Stomach (tissue), 9 donors: ENCODE data around the gene CRTC1. TPM values are rescaled to one million over a fixed set of nuclear protein-coding genes. Genes with fewer than 3 reads are reported as not detected.

ENCODE experiments used
- DNase-seq, 2 donors: peaks; one replicate each; pipeline versions ENCODE4 v3.0.0 to v3.0.0-alpha.2; 2013 to 2019
- H3K27ac ChIP-seq, 5 donors: fragments of 200-600 bp in 4 of 5; sonication (generic) in 4 of 5; one replicate each; pipeline ENCODE4 v1.5.1; 2013 to 2019; ENCODE audit warnings: mild to moderate bottlenecking in 1 of 5, moderate library complexity in 1 of 5
- H3K27me3 ChIP-seq, 3 donors: fragments of 200-600 bp; sonication (generic); one replicate each; pipeline ENCODE4 v1.5.1; 2017 to 2019; ENCODE audit warnings: mixed run types in 1 of 3
- H3K36me3 ChIP-seq, 4 donors: fragments of 200-600 bp; sonication (generic); 1 replicate in 3 of 4; 2 replicates in 1 of 4; pipeline ENCODE4 v1.5.1; 2016 to 2019
- H3K4me1 ChIP-seq, 4 donors: fragments of 200-600 bp; sonication (generic); one replicate each; pipeline ENCODE4 v1.5.1; 2016 to 2019
- H3K4me3 ChIP-seq, 4 donors: fragments of 200-600 bp; sonication (generic) in 3 of 4; one replicate each; pipeline ENCODE4 v1.5.1; 2016 to 2019; ENCODE audit warnings: mild to moderate bottlenecking in 1 of 4
- H3K9me3 ChIP-seq, 4 donors: fragments of 200-600 bp; sonication (generic); one replicate each; pipeline ENCODE4 v1.5.1; 2016 to 2019
- CTCF ChIP-seq, 7 experiments: fragments of 450-650 bp in 4 of 7; fragments of 200-600 bp in 3 of 7; sonication (generic) in 3 of 7; IDR thresholded peaks; one replicate each; pipeline ENCODE4 v1.5.1; 2016 to 2019; ENCODE audit warnings: antibody characterized with exemption in 7 of 7, control low read depth in 2 of 7, mild to moderate bottlenecking in 1 of 7
- EP300 ChIP-seq: sonication (generic); formaldehyde crosslinking; IDR thresholded peaks from one replicate; pipeline ENCODE4 v1.6.1; 2017; ENCODE audit warnings: antibody characterized with exemption
- POLR2A ChIP-seq, 4 donors: fragments of 450-650 bp; IDR thresholded peaks; one replicate each; pipeline ENCODE4 v1.6.1; 2016; ENCODE audit warnings: antibody characterized with exemption in 4 of 4, control low read depth in 2 of 4, mild to moderate bottlenecking in 1 of 4, moderate library complexity in 1 of 4
- POLR2AphosphoS5 ChIP-seq, 3 donors: sonication (generic); formaldehyde crosslinking; IDR thresholded peaks; one replicate each; pipeline ENCODE4 v1.6.1; 2016; ENCODE audit warnings: antibody characterized with exemption in 3 of 3
- WGBS, 5 donors: extraction: QIAGEN DNeasy Blood & Tissue Kit in 3 of 5; methylation state at CpG; one replicate each; pipeline versions ENCODE4 v1.1.5 to v1.1.7; 2013 to 2018; 5-methylcytosine and 5-hydroxymethylcytosine counted together
- intact Hi-C: fragments of 100-400 bp; cut with DNase I; formaldehyde crosslinking; loops from one replicate; pipeline ENCODE4 v1.15.1; 2023; ENCODE audit warnings: low total_unique reads
- polyA plus RNA-seq, 3 donors: library from polyadenylated mRNA; stranded (reverse); fragments of 200-250 nt; gene quantifications; one replicate each; pipeline ENCODE4 v1.2.3, GENCODE V29; 2013
- total RNA-seq, 5 donors: library from RNA; depleted of rRNA; stranded (reverse); fragments of >200 nt; gene quantifications; one replicate each; pipeline versions ENCODE4 v1.1.0 to v1.2.3, GENCODE V29; 2014 to 2016
- donor health status: healthy with polysubstance abuse.
- donor health status: Bipolar disorder and iron deficiency.
- donor health status: healthy.

CRTC1 gene
- total and polyA plus RNA-seq, 8 donors = 4.2 to 28.0 (median 4.6) TPM; not detected in 1

GRCh38 chr19:18800636-18801035, 117.2 kb downstream of the CRTC1 start:
- H3K27me3 ChIP-seq = peaks cover 0 to 77% (median 13%) of the 10 kb centered on the region in 3 donors
- intact Hi-C loops = no loop called here
- no peak for DNase-seq
- H3K36me3 ChIP-seq = no peaks in the 10 kb centered on the region
- TF ChIP-seq EP300 = no peak
- TF ChIP-seq POLR2AphosphoS5 (IDR thresholded peaks at IDR 0.05) = no peak
- TF ChIP-seq CTCF (IDR thresholded peaks at IDR 0.05) = no peak
- TF ChIP-seq POLR2A (IDR thresholded peaks at IDR 0.05) = no peak
- H3K4me3 ChIP-seq = no peak overlapping the region
- H3K4me1 ChIP-seq = peaks cover 0 to 12% (median 5%) of the 10 kb centered on the region in 4 donors
- no peak overlapping the region for H3K27ac ChIP-seq
- H3K9me3 ChIP-seq = no peaks in the 10 kb centered on the region
- WGBS, 5 donors = 78 to 86% (median 81%) methylated on average over 8 to 10 of the region's 10 CpGs

- peaks cover 0 to 60% (median 6%) of the 10 kb centered on the region in 3 donors for H3K27me3 ChIP-seq
- no peaks in the 10 kb centered on the region for H3K36me3 ChIP-seq
- peaks cover 0 to 10% (median 3%) of the 10 kb centered on the region in 4 donors for H3K4me1 ChIP-seq
- TF ChIP-seq POLR2AphosphoS5 (IDR thresholded peaks at IDR 0.05) (no peak), EP300 (no peak), POLR2A (IDR thresholded peaks at IDR 0.05) (no peak)
- no peaks in the 10 kb centered on the region for H3K9me3 ChIP-seq
- no peak for DNase-seq
- 73 to 81% (median 76%) methylated on average over 9 to 11 of the region's 11 CpGs for WGBS, 5 donors
- no peak overlapping the region for H3K27ac ChIP-seq
- no peak overlapping the region for H3K4me3 ChIP-seq
- intact Hi-C loops = no loop called here
Observed at GRCh38 chr19:18802354-18802753, 118.9 kb downstream of the CRTC1 start.

GRCh38 chr19:18803550-18804138, 120.2 kb downstream of the CRTC1 start:
- peaks cover 0 to 47% (median 5%) of the 10 kb centered on the region in 3 donors for H3K27me3 ChIP-seq
- peaks cover 0 to 5% (median 2%) of the 10 kb centered on the region in 4 donors for H3K4me1 ChIP-seq
- DNase-seq = no peak
- no peak for TF ChIP-seq POLR2AphosphoS5 (IDR thresholded peaks at IDR 0.05)
- TF ChIP-seq CTCF (IDR thresholded peaks at IDR 0.05) = no peak
- TF ChIP-seq POLR2A (IDR thresholded peaks at IDR 0.05) = no peak
- no peak for TF ChIP-seq EP300
- H3K9me3 ChIP-seq = no peaks in the 10 kb centered on the region
- no peaks in the 10 kb centered on the region for H3K36me3 ChIP-seq
- no peak overlapping the region for H3K27ac ChIP-seq
- WGBS, 5 donors = 87 to 92% (median 91%) methylated on average over 5 of the region's 5 CpGs
- intact Hi-C loops = no loop called here
- no peak overlapping the region for H3K4me3 ChIP-seq

- TF ChIP-seq POLR2AphosphoS5 (IDR thresholded peaks at IDR 0.05) (no peak), CTCF (IDR thresholded peaks at IDR 0.05) (no peak)
Observed at GRCh38 chr19:18804139-18804601, 120.7 kb downstream of the CRTC1 start.

GRCh38 chr19:18804643-18805042, 121.2 kb downstream of the CRTC1 start:
- H3K4me3 ChIP-seq = no peak overlapping the region
- no peak for DNase-seq
- H3K9me3 ChIP-seq = no peaks in the 10 kb centered on the region
- intact Hi-C loops = no loop called here
- 88 to 95% (median 90%) methylated on average over 5 to 8 of the region's 8 CpGs for WGBS, 5 donors
- H3K4me1 ChIP-seq = no peaks in the 10 kb centered on the region
- H3K36me3 ChIP-seq = no peaks in the 10 kb centered on the region
- peaks cover 0 to 40% (median 0%) of the 10 kb centered on the region in 3 donors for H3K27me3 ChIP-seq
- TF ChIP-seq POLR2A (IDR thresholded peaks at IDR 0.05) (no peak), EP300 (no peak), CTCF (IDR thresholded peaks at IDR 0.05) (no peak), POLR2AphosphoS5 (IDR thresholded peaks at IDR 0.05) (no peak)
- H3K27ac ChIP-seq = no peak overlapping the region

More at GRCh38 chr19:18804139-18804601, 120.7 kb downstream of the CRTC1 start:
- Histone ChIP-seq H3K4me3 (no peak overlapping the region), H3K4me1 (peaks cover 0 to under 1% (median 0%) of the 10 kb centered on the region in 4 donors), H3K27me3 (peaks cover 0 to 41% (median 0%) of the 10 kb centered on the region in 3 donors), H3K27ac (no peak overlapping the region), H3K9me3 (no peaks in the 10 kb centered on the region), H3K36me3 (no peaks in the 10 kb centered on the region)
- WGBS, 5 donors = 87 to 92% (median 90%) methylated on average over 14 to 15 of the region's 15 CpGs
- DNase-seq = no peak
- intact Hi-C loops = no loop called here
